HG03103 (cell line): ENCODE measurements around the gene COA7.
A peak's percentile ranks its signal among the peaks of the same experiment; 100 is the strongest.

Source experiments
- ATAC-seq: cut with Tn5 transposase; IDR thresholded peaks from one replicate; pipeline ENCODE4 v1.9.1; 2021; ENCODE audit warnings: low read depth; ENCODE audit not compliant: unreplicated experiment

COA7 gene

DNA sequence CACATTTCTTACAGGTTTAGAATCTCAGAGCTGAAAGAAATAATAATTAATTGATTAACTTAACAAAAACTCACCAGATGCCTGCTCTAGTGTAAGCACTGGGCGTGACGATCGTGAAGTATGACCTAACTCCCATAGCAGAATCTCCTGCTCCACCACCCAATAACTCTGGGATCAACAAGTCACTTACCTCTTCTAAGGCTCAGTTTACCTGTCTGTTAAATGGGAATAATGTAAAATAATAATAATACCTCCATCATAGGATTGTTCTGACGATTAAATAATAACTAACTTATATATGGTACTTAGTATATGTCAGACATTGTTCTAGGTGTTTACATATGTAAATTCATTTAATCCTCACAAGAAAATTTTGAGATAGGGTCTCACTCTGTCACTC lies 24.6 kb downstream of the COA7 start:
- ATAC-seq: no peak

DNA sequence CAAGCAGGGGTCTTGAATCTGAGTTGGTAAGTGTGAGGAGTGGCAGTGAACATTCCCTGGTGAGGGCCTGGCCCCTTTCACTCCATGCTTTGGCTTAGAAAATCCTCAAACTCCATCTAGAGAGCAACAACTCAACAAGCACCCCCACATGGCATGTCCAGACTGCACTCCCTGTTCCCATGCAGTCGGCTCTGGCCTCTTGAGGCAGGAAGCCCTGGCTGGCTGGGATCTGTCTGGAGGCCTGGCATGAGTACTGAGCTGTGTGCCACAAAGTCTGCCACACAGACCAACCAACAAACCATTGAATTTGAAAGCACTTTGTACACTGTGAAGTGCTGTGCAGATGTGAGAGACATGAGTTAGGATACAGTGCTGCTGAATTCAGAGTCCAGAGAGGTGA lies 25.2 kb downstream of the COA7 start:
- no peak for ATAC-seq

DNA sequence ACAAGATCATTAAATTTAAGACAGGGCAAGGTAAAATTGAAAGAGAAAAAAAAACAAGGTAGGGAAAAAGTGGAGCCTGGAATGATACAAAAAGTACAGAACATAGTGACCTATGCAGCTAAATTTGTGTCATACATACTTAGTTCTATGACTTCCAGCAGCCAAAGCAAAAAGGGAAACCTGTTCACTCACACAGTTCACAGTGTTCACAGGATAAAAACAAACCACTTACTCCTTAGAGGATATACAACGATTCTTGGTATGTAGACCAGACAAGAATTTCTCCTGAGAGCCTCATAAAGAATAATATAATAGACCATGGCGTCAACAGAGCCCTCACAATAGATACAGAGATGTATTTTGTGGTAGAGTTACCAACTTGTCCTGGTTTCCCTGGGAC lies 27.5 kb downstream of the COA7 start:
- no peak for ATAC-seq

DNA sequence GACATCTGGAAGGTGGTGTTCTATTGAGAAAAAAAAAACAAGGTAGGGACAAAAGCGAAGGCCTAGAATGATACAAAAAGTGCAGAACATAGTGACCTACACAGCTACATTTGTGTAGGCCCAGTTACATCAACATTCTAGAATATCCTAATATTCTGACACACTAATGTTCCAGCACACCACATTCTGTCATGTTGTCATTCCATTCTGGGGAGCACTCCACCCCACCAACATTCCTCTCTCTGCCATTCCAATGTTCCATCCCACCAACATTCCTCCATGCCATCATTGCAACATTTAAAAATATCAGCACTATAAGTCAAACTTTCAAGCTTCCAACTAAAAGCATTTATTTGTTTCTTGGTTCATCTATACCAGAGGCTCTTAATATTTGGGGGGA lies 28.5 kb downstream of the COA7 start:
- no peak for ATAC-seq

DNA sequence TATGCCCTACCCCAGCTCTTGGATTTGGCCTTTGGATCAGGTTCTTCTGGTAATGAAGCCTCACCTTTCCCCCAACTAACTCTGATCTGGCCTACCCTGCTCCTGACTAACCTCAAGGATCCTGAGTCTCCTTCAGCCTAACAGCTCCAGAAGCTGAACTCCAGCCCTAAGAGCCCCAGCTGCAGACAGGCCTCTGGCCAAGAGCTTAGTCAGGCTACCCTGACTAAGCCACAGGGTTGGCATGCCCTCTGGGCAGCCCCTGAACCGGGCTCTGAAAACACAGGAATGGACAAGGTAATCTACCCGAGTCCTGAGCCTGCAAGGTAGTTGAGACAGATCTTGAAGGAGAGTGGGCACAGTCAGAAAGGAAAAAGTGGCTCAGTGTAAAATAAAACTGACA lies 29.4 kb downstream of the COA7 start:
- no peak for ATAC-seq

DNA sequence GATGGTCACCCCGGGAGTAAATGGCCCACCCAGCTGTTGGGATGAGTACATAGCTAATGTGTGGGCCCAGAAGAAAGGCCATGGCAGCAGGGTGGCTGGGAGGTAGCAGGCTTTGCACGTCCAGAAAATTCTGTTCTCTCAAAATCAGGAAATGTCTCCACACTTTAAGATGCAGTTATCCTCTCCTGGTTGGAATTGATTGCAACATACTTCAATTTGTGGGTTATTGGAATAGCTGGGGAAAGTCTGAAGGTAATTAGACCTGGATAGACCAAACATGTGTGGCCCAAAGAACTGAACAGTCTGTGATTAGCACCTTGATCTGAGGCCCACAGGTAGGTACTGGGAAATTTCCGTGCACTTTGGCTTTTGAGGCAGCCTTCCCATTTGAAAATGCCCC lies 30.2 kb downstream of the COA7 start:
- ATAC-seq: no peak

DNA sequence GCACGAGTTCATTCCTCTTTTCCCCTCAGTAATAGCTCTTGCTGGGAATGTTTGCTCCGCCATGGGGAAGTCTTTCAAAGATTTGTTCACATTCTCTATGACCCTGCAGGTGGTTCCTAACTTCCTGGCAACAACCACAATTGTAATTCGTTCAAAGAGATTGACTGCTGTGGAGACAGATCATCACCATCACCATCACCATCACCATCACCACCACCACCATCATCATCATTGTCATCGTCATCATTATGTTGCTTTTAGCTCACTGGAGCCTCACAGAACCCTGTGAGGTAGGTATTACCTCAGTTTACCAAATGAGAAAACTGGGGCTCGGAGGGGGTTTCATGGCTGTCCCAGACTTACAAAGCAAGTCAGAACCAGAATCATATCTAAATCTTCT lies 30.9 kb downstream of the COA7 start:
- no peak for ATAC-seq

DNA sequence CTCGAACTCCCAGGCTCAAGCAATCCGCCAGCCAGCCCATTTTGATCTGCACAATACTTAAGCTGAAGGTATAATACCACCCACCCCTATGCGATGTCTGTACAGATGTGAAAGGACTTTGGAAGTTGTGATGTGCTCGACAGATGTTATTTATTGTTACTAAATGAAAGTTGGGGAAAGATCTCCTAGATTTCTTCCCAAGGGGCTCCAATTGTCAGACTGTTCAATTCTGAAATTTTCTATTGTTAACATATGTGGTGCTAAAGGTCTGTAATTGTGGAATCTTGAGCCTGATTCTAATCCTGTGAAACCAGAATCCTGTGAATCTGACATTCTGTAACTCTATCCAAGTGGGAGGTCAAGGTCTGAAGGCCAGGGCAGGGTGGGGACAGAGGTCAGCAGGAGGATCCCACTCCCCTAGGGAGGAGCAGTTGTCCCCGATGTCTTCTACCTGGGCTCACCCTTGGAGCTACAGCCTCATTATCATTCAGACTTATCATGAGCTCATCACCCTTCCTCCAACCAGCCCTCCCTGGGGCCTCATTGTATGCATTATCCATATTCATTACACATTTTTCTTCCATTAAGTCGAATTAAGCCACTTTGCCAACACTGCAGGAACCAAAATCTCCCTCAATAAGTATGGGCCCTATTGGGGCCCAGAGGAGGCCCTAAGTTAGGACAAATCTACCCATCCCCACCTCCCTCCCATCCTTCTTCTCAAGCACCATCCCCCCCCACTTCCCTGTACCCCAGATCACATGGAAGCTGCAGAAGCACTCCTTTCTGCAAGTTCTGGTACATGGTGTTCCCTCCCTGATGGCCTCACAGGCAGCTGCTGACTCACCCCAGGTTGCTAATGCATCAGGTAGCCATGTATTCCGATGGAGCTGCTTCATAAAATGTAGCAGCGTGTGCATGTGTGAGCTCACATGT lies 32.9 kb downstream of the COA7 start:
- no peak for ATAC-seq

DNA sequence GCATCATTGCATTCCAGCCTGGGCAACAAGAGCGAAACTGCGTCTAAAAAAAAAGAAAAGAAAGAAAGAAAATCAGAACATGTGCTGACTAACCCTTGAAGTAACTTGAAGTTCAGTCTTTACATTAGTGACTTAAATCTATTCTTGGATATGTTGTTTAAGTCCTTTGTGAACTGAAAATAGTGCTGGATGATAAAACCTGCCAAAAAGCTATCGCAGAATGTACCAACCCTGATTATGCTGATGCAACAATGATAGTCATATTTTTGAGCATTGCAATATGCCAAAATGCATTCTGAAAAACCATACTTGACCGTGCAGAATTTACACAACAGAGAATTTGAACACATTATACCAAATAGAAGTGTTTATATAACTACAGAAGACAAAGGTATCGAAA lies 34.4 kb downstream of the COA7 start:
- no peak for ATAC-seq

DNA sequence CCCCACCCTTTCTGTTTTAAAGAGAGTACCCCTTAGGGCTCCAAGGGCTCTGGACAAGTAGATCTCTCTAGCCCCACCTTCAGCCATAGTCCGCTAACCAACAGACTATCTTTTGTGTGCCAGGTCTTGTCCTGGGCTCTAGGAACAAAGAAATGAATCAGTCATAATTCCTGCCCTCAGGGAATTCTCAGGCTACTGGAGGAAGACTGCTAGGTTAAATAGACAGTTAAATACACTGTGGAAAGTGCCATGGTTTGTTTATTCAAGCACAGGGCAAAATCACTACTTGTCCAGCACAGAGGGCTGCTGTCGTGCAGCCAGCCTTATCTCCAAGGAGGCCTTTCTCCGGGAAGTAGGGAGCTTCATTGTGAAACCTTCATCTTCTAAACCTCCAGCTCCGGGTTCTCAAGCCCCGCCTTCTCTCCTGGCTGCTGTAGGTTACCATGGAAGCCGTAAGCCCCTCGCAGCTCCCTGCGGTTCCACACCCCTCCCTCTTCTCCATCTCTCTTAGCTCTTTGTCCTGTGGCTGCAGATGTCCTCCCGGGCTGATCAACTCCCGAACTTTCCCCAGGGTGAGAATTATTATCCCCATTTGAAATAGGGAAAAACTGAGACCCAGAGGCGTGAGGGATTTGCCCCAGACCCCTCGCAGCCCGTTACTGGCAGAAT lies 35.4 kb downstream of the COA7 start:
- no peak for ATAC-seq

DNA sequence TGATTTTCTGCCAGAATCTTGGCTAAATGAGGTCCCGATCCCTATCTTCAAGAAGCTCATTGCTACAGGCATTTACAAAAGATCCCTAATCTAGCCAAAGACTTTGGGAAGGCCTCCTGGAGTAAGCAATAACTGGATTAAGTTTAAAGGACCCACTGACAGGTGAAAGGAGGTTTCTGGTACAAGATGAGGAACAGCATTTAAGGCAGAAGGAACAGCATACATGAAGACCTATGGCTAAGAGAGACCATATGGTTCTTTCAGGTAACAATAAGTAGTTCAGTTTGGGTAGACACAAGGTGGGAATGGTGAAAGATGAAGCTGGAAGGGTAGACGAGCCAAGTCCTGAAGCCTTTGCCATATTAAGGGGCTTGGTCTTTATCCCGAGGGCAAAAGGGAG lies 37.3 kb downstream of the COA7 start:
- no peak for ATAC-seq

DNA sequence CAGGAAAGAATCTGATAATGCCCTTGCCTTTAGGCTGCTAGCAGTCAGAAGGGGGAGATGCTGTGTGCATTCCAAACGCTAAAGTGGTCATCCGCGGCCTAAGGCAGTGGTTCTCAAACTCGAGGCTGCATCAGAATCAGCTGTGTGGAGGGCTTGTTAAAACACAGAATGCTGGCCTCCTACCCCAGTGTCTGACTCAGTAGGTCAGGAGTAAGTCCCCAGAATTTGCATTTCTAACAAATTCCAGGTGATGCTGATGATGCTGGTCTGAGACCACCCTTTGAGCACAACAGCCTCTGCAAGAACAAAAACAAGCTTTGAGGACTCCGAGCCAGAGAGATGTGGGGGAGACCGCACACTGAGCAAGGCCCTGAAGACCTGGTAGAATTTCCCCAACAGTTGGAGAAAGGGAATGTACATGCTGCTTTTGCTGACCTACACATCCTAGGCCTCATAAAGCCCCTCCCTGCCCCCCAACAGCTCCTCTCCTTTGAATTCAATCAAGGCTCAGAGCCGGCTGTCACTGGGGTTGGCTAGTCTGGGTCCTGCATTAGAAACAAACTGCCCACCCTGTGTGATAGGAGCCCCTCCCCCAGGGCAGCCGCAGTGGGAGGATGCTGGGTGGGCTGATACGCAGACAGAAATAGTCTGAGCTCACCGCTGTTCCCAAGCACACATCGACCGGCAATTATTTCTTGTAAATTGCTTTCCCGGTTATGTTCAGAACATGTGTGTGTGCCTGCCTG lies 38.1 kb downstream of the COA7 start:
- no peak for ATAC-seq

DNA sequence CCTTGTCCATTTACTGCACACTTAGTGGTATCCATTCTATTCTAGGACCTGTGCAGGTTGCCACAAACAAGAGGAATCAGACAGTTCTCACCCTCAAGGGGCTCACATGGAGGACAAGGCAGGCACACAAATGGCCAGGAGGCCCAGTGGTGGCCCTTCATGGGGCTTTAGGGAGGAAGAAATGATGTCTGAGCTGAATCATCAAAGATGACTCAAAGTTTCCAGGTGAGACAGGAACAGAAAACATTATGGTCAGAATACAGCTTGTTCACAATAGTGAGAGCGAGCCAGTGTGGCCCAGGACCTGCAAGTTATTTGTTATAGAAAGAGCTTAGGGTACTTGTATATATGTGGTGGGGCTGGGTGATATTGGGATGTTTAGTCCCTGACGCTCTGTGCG lies 38.8 kb downstream of the COA7 start:
- peak; percentile 74 for ATAC-seq

DNA sequence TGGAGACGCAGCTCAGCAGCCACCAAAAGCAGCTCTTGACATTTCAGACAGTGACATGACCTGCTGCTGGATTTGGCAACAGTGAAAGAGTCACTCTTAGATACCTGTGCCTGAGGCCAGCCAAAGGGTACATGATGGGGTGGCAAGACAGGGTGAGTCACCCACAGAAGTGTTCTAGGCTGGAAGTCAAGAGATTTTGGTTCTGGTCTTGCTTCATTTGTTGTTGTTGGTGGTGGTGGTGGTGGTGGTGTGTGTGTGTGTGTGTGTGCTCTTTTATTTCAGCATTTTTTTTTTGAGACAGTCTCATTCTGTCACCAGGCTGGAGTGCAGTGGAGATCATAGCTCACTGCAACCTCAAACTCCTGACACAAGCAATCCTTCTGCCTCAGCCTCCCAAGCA lies 39.4 kb downstream of the COA7 start:
- ATAC-seq: no peak

DNA sequence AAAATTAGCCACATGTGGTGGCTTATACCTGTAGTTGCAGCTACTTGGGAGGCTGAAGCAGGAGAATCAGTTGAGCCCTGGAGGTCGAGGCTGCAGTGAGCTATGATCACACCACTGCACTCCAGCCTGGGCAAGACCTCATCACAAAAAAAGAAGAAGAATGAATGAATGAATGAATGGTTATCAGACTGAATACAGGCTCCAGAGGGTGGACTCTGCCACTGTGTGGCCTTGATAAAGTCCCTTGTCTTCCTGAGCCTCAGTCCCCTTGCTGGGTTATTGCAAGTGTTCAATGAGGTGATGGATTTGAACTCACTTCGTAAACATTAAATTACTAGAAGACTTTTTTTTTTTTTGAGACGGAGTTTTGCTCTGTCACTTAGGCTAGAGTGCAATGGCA lies 40.4 kb downstream of the COA7 start:
- ATAC-seq: no peak

DNA sequence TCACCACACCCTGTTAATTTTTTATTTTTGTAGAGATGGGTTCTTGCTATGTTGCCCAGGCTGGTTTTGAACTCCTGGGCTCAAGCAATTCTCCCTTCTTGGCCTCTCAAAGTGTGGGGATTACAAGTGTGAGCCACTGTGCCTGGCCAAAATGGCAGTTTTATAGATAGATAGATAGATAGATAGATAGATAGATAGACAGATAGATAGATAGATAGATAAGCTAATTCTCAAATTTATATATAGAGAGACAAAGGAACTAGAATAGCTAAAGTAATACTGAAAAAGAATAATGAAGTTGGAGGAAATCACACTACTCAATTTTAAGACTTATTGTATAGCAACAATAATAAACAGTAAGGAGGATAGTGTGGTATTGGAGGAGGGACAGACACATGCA lies 44.1 kb downstream of the COA7 start:
- no peak for ATAC-seq

DNA sequence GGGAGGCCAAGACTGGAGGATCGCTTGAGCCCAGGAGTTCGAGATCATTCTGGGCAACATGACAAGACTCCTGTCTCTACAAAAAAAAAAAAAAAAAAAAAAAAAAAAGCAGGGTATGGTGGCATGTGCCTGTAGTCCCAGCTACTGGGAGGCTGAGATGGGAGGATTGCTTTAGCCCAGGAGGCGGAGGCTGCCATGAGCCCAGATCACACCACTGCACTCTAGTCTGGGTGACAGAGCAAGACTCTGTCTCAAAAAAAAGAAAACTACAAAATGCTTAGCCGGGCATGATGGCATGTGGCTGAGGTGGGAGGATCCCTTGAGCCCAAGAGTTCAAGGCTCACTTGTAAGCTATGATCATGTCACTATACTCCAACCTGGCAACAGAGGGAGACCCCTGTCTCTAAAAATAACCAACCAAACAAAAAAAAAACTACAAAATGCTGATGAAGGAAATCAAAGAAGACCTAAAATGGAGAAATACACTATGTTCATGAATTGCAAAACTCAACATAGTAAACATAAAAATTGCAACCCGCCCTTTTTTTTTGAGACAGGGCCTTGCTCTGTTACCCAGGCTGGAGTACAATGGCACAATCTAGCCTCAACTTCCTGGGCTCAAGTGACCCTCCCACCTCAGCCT lies 44.8 kb downstream of the COA7 start:
- ATAC-seq: no peak

DNA sequence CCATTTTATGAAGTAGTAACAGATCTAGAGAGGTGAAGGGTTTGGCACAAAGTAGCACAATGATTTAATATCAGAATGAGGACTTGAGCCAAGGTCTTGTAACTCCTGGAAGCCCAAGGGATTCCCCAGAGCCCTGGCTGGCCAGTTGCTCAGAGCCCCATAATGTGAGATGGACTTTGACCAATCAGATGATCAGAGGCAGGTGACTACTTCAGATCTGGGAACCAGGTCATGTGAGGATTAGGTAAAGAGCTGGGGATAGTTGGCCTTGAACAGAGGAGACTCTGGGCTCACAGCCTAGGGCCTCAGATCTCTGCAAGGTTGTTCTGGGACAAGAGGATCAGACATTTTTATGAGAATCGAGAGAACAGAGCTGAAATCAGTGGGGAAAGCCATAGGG lies 46.2 kb downstream of the COA7 start:
- no peak for ATAC-seq

DNA sequence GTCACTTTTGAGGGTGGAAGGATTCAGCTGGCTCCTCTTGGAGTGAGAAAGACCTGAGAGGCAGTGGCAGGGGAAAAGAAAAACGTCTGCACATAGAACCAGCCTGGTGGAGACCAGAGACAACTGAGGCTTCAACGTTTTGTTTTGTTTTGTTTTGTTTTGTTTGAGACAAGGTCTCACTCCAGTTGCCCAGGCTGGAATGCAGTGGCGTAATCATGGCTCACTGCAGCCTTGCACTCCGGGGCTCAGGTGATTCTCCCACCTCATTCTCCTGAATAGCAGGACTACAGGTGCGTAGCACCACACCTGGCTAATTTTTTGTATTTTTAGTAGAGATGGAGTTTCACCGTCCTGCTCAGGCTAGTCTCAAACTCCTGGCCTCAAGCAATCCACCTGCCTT lies 52.9 kb downstream of the COA7 start:
- no peak for ATAC-seq

DNA sequence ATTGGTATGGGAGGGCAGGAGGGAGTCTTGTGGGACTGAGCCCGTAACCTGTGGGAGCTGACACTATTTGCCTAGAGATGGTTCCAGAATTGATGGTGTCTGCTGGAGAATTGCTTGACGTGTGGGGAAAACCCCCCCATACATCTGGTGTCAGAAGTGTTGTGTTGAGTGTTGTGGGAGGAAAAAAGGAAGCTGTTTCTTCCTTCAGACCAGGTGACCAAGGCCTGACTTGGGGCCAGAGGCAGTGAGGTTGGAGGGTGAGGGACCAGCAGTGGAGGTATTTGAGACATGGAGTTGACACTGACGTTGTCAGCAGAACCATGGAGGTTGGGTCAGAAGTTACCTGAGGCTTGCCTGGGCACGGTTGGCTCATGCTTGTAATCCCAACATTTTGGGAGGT lies 56.8 kb downstream of the COA7 start:
- ATAC-seq: no peak

DNA sequence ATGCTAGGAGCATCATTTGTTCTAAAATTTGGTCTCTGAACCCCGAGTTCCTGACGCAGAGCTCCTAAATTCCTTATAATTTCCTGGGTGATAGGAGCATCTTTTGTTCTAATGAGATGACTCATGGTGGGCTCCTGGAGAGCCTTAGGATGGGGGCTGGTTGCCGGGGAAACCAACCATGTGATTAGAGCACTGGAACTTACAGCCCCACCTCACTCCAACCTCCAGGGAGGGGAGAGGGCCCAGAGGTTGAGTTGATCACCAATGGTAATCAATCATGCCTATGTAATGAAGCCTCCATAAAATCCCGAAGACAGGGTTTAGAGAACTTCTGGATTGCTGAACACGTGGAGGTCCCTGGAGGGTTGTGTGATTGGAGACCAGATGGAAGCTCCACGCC lies 57.5 kb downstream of the COA7 start:
- no peak for ATAC-seq
